ENCODE results near the gene PREX1.

The PREX1 gene

GRCh38 chr20:48843057-48843806 lies 15.4 kb upstream of the PREX1 start:
- no peaks in the 10 kb centered on the region for H3K27me3 ChIP-seq (ENCODE audit: insufficient read depth, low read depth)
- H3K4me2 ChIP-seq: no peak overlapping the region
- no peak for TF ChIP-seq CTCF (conservative IDR thresholded peaks at IDR 0.05; ENCODE audit: low read depth, low read length)
- H3K4me3 ChIP-seq (IDR thresholded peaks at IDR 0.05; ENCODE audit: insufficient read depth, low read depth, low read length): no peak overlapping the region
- no peaks in the 10 kb centered on the region for H4K20me1 ChIP-seq (ENCODE audit: insufficient read depth)
- no peaks in the 10 kb centered on the region for H3K36me3 ChIP-seq (ENCODE audit: insufficient read depth)
- no peak overlapping the region for H3K9ac ChIP-seq
- no peak overlapping the region for H2AFZ ChIP-seq (ENCODE audit: low read depth)
- H3K4me1 ChIP-seq (ENCODE audit: low read depth, poor library complexity, severe bottlenecking): no peaks in the 10 kb centered on the region
- no peak overlapping the region for H3K27ac ChIP-seq
- no peaks in the 10 kb centered on the region for H3K79me2 ChIP-seq (ENCODE audit: insufficient read depth, low read depth)

GRCh38 chr20:48841875-48842529 lies 14.2 kb upstream of the PREX1 start:
- Histone ChIP-seq H3K9ac (no peak overlapping the region), H4K20me1 (ENCODE audit: insufficient read depth) (no peaks in the 10 kb centered on the region), H3K4me2 (no peak overlapping the region), H2AFZ (ENCODE audit: low read depth) (no peak overlapping the region), H3K4me3 (IDR thresholded peaks at IDR 0.05; ENCODE audit: insufficient read depth, low read depth, low read length) (no peak overlapping the region), H3K27me3 (ENCODE audit: insufficient read depth, low read depth) (no peaks in the 10 kb centered on the region), H3K27ac (no peak overlapping the region), H3K36me3 (ENCODE audit: insufficient read depth) (no peaks in the 10 kb centered on the region), H3K4me1 (ENCODE audit: low read depth, poor library complexity, severe bottlenecking) (no peaks in the 10 kb centered on the region), H3K79me2 (ENCODE audit: insufficient read depth, low read depth) (no peaks in the 10 kb centered on the region)
- TF ChIP-seq CTCF (conservative IDR thresholded peaks at IDR 0.05; ENCODE audit: low read depth, low read length): no peak

- H3K27me3 ChIP-seq (ENCODE audit: insufficient read depth, low read depth): no peaks in the 10 kb centered on the region
- H3K79me2 ChIP-seq (ENCODE audit: insufficient read depth, low read depth): no peaks in the 10 kb centered on the region
- H3K4me3 ChIP-seq (IDR thresholded peaks at IDR 0.05; ENCODE audit: insufficient read depth, low read depth, low read length): no peak overlapping the region
- no peak for TF ChIP-seq CTCF (conservative IDR thresholded peaks at IDR 0.05; ENCODE audit: low read depth, low read length)
- H3K36me3 ChIP-seq (ENCODE audit: insufficient read depth): no peaks in the 10 kb centered on the region
- no peak overlapping the region for H3K27ac ChIP-seq
- no peak overlapping the region for H3K4me2 ChIP-seq
- no peak overlapping the region for H2AFZ ChIP-seq (ENCODE audit: low read depth)
- no peaks in the 10 kb centered on the region for H3K4me1 ChIP-seq (ENCODE audit: low read depth, poor library complexity, severe bottlenecking)
- no peaks in the 10 kb centered on the region for H4K20me1 ChIP-seq (ENCODE audit: insufficient read depth)
- no peak overlapping the region for H3K9ac ChIP-seq
Measured at GRCh38 chr20:48841196-48841874, 13.5 kb upstream of the PREX1 start.

- no peak overlapping the region for H3K9ac ChIP-seq
- no peaks in the 10 kb centered on the region; the same call in 1 of the 2 replicates for H3K27me3 ChIP-seq (ENCODE audit: insufficient read depth, low read depth)
- H3K79me2 ChIP-seq (ENCODE audit: insufficient read depth, low read depth): no peaks in the 10 kb centered on the region
- TF ChIP-seq CTCF (conservative IDR thresholded peaks at IDR 0.05; ENCODE audit: low read depth, low read length): no peak
- H2AFZ ChIP-seq (ENCODE audit: low read depth): no peak overlapping the region
- H3K4me3 ChIP-seq (IDR thresholded peaks at IDR 0.05; ENCODE audit: insufficient read depth, low read depth, low read length): no peak overlapping the region
- no peaks in the 10 kb centered on the region for H3K36me3 ChIP-seq (ENCODE audit: insufficient read depth)
- H3K4me1 ChIP-seq (ENCODE audit: low read depth, poor library complexity, severe bottlenecking): no peaks in the 10 kb centered on the region
- H3K4me2 ChIP-seq: no peak overlapping the region
- no peak overlapping the region for H3K27ac ChIP-seq
- no peaks in the 10 kb centered on the region for H4K20me1 ChIP-seq (ENCODE audit: insufficient read depth)
Measured at GRCh38 chr20:48839154-48839917, 11.5 kb upstream of the PREX1 start.
